ENCODE data around the gene GRK5. TPM values are rescaled to one million over a fixed set of nuclear protein-coding genes. Genes with fewer than 3 reads are reported as not detected.

Gene GRK5
- total RNA-seq, 2 donors from 2014 or later = 4.8 to 10.6 TPM

DNA sequence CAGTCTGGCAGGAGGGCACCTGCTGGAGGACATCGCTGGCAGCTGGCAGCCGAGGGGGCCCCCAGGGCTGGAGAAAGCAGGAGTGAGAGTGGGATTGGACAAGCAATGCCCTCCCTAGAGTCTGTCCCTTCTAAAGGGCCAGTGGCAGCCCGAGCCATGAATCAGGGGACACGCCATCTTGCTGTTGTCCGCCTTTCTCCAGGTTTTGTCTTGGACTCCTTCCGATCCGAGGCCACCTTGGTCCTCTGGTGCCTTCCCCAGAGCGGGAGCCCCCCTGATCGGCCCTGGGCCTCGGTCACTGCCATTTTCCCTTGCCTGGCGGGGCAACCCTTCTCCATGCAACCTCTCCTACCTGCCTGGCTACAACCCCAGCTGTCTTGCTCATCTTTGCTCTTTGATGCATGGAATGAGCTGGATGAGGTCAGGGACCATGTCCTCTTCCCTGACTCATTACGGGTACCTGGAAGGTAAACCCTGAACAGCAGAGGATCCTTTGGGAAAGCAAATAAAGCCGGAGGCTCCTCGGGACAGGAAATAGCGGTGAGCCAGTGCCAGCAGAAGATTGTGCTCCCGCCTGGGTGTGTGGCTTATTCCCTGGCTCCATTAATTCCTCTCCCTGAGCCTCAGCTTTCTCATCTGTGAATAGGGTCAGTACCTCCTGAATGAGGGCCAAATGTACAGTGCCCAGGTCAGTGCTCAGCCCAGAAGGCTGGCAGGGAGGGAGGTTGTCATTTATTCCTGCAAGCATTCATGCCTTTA, 112.0 kb downstream of the GRK5 start:
- Histone ChIP-seq H3K4me3 (no peak overlapping the region), H3K36me3 (no peaks in the 10 kb centered on the region), H3K27me3 (replicated peaks; ENCODE audit: insufficient read depth) (no peaks in the 10 kb centered on the region), H3K27ac (no peak overlapping the region), H3K9me3 (no peaks in the 10 kb centered on the region), H3K4me1 (replicated peaks) (no peaks in the 10 kb centered on the region)
- 83% methylated on average over 16 of the region's 16 CpGs for WGBS
- intact Hi-C loops (cut with DNase I) = no loop called here
- DNase-seq (ENCODE audit: low spot score) = no peak
- TF ChIP-seq POLR2A (IDR thresholded peaks at IDR 0.05) = no peak
- TF ChIP-seq POLR2AphosphoS5 (IDR thresholded peaks at IDR 0.05) = no peak
- TF ChIP-seq, protein P1, sequence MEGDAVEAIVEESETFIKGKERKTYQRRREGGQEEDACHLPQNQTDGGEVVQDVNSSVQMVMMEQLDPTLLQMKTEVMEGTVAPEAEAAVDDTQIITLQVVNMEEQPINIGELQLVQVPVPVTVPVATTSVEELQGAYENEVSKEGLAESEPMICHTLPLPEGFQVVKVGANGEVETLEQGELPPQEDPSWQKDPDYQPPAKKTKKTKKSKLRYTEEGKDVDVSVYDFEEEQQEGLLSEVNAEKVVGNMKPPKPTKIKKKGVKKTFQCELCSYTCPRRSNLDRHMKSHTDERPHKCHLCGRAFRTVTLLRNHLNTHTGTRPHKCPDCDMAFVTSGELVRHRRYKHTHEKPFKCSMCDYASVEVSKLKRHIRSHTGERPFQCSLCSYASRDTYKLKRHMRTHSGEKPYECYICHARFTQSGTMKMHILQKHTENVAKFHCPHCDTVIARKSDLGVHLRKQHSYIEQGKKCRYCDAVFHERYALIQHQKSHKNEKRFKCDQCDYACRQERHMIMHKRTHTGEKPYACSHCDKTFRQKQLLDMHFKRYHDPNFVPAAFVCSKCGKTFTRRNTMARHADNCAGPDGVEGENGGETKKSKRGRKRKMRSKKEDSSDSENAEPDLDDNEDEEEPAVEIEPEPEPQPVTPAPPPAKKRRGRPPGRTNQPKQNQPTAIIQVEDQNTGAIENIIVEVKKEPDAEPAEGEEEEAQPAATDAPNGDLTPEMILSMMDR (IDR thresholded peaks at IDR 0.05) = no peak

DNA sequence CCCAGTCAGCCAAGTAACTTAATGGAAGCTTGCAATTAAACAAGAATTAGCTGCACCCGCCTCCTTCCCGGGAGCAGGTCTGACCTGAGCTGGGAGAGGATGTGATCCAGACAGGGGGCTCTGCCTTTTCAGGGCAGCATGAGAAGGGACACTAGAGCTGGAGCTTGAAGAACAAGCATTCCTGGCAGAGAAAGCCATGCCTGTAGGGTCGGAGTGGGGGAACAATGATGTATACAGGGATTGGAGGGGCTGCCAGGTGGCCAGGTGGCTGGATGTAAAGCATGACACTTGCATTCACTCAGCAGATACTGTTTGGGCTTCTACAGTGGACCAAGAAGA, 112.5 kb downstream of the GRK5 start:
- TF ChIP-seq POLR2AphosphoS5 (IDR thresholded peaks at IDR 0.05) (no peak), POLR2A (IDR thresholded peaks at IDR 0.05) (no peak)
- TF ChIP-seq, protein P1 (IDR thresholded peaks at IDR 0.05) = no peak
- intact Hi-C loops (cut with DNase I) = no loop called here
- Histone ChIP-seq H3K27me3 (replicated peaks; ENCODE audit: insufficient read depth) (no peaks in the 10 kb centered on the region), H3K9me3 (no peaks in the 10 kb centered on the region), H3K36me3 (no peaks in the 10 kb centered on the region), H3K27ac (no peak overlapping the region), H3K4me3 (no peak overlapping the region), H3K4me1 (replicated peaks) (no peaks in the 10 kb centered on the region)
- DNase-seq (ENCODE audit: low spot score) = no peak
- 74% methylated on average over 3 of the region's 3 CpGs for WGBS

DNA sequence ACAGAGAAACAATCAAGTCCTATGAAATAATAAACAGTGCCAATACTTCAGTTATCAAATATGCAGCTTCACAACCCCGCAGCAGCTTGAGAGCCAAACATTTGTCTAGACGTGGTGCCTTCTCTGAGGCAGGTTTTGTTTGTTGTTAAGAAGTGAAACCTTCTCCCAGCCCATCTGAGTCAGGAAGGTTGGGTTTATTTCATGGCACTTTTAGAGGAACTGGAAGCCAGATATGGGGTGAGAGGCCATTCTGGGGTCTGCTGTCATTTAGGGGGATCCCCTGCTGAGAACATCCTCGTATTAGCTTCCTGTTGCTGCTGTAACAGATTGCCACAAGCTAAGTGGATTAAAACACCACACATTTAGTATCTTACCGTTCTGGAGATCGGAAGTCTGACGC, 113.6 kb downstream of the GRK5 start:
- intact Hi-C loops (cut with DNase I) = no loop called here
- no peaks in the 10 kb centered on the region for H3K4me1 ChIP-seq (replicated peaks)
- TF ChIP-seq, protein P1 (IDR thresholded peaks at IDR 0.05) = no peak
- no peak for TF ChIP-seq POLR2AphosphoS5 (IDR thresholded peaks at IDR 0.05)
- TF ChIP-seq POLR2A (IDR thresholded peaks at IDR 0.05) = no peak

DNA sequence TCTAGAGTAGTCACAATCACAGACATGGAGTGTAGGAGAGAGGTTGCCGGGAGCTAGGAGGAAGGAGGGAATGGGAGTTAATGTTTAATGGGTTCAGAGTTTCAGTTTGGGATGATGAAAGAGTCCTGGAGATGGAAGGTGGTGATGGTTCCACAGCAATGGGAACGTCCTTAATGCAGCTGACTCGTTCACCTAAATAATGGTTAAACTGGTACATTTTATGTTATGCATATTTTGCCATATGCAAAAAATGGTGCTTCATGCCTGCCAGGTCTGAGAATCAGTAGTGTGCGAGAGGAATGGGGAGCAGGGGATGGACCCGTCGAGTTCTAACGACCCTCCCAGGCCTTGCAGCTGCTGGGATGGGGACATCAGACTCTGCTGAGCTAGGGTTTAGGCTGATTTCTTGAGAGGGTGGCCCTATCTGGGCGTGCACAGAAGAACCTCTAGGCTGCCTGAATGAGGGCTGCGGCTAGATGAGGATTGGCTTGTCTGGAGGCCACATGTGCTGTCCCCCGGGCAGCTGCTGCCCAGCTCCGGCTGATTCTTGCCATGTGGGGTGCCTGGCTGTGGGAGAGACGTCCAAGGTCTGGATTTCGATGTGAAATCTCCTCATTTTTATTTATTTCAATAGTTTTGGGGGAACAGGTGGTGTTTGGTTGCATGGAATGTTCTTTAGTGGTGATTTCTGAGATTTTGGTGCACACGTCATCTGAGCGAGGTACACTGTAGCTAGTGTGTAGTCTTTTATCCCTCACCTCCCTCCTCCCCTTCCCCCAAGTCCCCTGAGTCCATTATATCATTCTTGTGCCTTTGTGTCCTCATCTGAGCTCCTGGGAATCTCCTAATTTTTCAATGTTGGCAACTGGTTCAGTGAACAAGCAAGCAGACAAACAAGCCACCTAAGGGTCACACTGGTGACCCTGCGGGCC, 116.0 kb downstream of the GRK5 start:
- no peak overlapping the region for H3K27ac ChIP-seq
- intact Hi-C loops (cut with DNase I) = no loop called here
- TF ChIP-seq, protein P1 (IDR thresholded peaks at IDR 0.05) = no peak
- TF ChIP-seq POLR2AphosphoS5 (IDR thresholded peaks at IDR 0.05) (no peak), POLR2A (IDR thresholded peaks at IDR 0.05) (no peak)

More for the DNA sequence above, 113.6 kb downstream of the GRK5 start:
- WGBS = 80% methylated on average over 6 of the region's 6 CpGs
- Histone ChIP-seq H3K9me3 (no peaks in the 10 kb centered on the region), H3K4me3 (no peak overlapping the region), H3K36me3 (no peaks in the 10 kb centered on the region), H3K27ac (no peak overlapping the region), H3K27me3 (replicated peaks; ENCODE audit: insufficient read depth) (no peaks in the 10 kb centered on the region)
- DNase-seq (ENCODE audit: low spot score) = no peak

More for the DNA sequence above, 116.0 kb downstream of the GRK5 start:
- Histone ChIP-seq H3K9me3 (no peaks in the 10 kb centered on the region), H3K36me3 (no peaks in the 10 kb centered on the region), H3K4me1 (replicated peaks) (no peaks in the 10 kb centered on the region), H3K4me3 (no peak overlapping the region), H3K27me3 (replicated peaks; ENCODE audit: insufficient read depth) (no peaks in the 10 kb centered on the region)
- DNase-seq (ENCODE audit: low spot score) = no peak
- WGBS = 86% methylated on average over 16 of the region's 16 CpGs

Data from prostate gland (tissue), 2 donors.